ENCODE data around the gene TM9SF4.
"Not testable (repeated sequence)": the region's sequence is repeated elsewhere in the genome, so short reads cannot be mapped to it uniquely, and the experiment has no call there.

TM9SF4 gene

GRCh38 chr20:32089637-32090362 is 19.7 kb upstream of the TM9SF4 start:
- DNase-seq (ENCODE audit: low read depth in 2 of 2) = no peak

DNA sequence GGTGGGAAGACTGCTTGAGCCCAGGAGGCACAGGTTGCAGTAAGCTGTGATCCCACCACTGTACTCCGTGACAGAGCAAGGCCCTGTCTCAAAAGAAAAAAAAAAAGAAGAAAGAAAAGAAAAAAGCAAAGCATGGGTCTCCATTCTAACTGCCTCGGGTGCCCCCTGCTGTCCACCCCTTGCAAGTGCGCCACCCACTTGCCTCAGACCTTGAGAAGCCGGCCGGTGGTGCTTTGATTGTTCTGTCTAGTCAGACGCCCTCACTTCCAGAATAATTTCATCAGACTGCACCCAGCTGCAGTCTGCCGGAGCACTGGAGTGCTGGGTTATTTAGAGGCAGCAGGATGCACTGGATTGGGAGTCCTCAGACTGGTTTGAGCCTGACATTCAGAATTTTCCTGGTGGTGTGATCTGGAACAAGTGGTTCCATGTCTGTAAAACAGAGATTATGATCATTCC is 17.6 kb upstream of the TM9SF4 start:
- DNase-seq (ENCODE audit: low read depth in 2 of 2) = peak; percentile 49 to 60

DNA sequence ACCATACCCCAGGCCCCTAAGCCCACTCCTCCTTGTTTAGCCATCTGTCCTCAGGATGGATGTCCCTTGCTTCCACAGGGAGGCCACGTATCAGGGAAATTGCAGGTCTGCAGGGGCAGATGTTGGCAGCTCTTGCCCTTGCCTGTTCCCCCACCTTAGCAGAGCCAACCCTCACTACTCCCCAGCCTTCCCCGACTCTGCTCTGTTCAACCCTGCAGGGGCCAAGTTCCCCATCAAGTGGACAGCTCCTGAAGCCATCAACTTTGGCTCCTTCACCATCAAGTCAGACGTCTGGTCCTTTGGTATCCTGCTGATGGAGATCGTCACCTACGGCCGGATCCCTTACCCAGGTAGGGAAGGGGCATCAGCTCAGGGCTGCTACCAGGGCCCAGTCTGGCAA is 10.7 kb upstream of the TM9SF4 start:
- DNase-seq (ENCODE audit: low read depth in 2 of 2) = no peak

GRCh38 chr20:32108814-32109391 is 611 bp upstream of the TM9SF4 start:
- no peak for DNase-seq (ENCODE audit: low read depth in 2 of 2)

- peak in 1 of 2 experiments; percentile 1 for DNase-seq (ENCODE audit: low read depth in 2 of 2)
Observed at GRCh38 chr20:32110173-32110704, 725 bp downstream of the TM9SF4 start.

- no peak for DNase-seq (ENCODE audit: low read depth in 2 of 2)
Observed at GRCh38 chr20:32110727-32111126, 1.2 kb downstream of the TM9SF4 start.

GRCh38 chr20:32111156-32111686 is 1.7 kb downstream of the TM9SF4 start:
- no peak for DNase-seq (ENCODE audit: low read depth in 2 of 2)

DNA sequence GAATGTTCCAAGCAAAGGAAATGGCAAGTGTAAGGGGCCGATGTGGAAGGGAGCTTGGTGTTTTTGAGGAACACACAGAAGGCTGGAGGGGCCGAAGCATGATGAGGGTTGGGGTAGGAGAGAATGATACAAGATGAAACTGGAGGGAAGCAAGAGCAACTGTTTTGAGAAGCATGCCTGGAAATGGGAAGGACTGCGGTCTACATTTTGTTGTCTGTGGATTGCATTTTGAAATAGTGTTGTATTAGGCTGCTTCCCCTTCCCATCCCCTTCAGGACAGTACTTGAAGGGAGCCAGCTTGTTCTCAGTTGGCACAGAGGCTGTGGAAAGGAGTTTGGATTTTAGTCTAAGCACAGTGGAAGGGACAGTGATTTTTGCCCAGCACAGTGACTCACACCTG is 2.2 kb downstream of the TM9SF4 start:
- DNase-seq (ENCODE audit: low read depth in 2 of 2) = no peak

- no peak for DNase-seq (ENCODE audit: low read depth in 2 of 2)
Observed at GRCh38 chr20:32112841-32113240, 3.3 kb downstream of the TM9SF4 start.

GRCh38 chr20:32113591-32114260 is 4.2 kb downstream of the TM9SF4 start:
- DNase-seq (ENCODE audit: low read depth in 2 of 2) = no peak

DNA sequence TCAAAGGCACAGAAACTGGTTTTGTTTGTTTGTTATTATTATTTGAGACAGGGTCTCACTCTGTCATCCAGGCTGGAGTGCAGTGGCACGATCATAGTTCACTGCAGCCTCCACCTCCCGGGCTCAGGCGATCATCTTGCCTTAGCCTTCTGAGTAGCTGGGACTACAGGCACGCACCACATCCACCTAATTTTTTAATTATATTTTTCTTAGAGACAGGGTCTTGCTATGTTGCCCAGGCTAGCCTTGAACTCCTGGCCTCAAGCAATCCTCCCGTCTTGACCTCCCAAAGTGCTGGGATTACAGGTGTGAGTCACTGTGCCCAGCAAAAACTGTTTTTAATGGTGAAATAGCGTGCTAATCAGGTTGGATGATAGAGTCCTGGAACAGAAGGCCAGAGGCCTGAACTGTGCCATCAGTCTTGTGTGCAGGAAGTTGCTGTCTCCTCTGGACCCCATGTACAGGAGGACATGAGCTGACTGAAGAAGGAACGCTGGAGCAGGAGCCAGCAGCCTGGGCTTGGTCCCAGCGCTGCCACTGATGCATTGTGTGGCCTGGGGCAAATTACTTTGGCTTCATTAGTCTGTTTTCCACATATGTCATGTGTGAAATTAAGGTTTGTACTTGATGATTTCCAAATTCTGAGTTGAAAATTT is 4.9 kb downstream of the TM9SF4 start:
- DNase-seq (ENCODE audit: low read depth in 2 of 2) = no peak

- no peak for DNase-seq (ENCODE audit: low read depth in 2 of 2)
Observed at GRCh38 chr20:32115211-32115767, 5.8 kb downstream of the TM9SF4 start.

GRCh38 chr20:32116079-32116521 is 6.6 kb downstream of the TM9SF4 start:
- DNase-seq (ENCODE audit: low read depth in 2 of 2) = peak; percentile 23 to 25

- DNase-seq (ENCODE audit: low read depth in 2 of 2) = not testable (repeated sequence)
Observed at GRCh38 chr20:32116796-32117195, 7.3 kb downstream of the TM9SF4 start.

DNA sequence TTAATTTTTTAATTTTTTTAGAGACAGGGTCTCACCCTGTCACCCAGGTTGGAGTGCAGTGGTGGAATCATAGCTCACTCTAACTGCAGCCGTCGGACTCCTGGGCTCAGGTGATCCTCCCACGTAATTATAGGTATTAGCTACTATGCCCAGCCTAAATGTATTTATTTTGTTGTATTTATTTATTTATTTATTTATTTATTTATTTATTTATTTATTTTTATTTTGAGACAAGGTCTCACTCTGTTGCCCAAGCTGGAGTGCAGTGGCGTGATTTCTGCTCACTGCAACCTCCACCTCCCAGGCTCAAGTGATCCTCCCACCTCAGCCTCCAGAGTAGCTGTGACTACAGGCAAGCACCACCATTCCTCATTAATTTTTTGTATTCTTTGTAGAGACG is 8.9 kb downstream of the TM9SF4 start:
- not testable (repeated sequence) for DNase-seq (ENCODE audit: low read depth in 2 of 2)

- DNase-seq (ENCODE audit: low read depth in 2 of 2) = no peak
Observed at GRCh38 chr20:32119734-32120133, 10.2 kb downstream of the TM9SF4 start.

GRCh38 chr20:32121908-32122307 is 12.4 kb downstream of the TM9SF4 start:
- DNase-seq (ENCODE audit: low read depth in 2 of 2) = not testable (repeated sequence)

- DNase-seq (ENCODE audit: low read depth in 2 of 2) = no peak
Observed at GRCh38 chr20:32123088-32123487, 13.6 kb downstream of the TM9SF4 start.

- DNase-seq (ENCODE audit: low read depth in 2 of 2) = no peak
Observed at GRCh38 chr20:32124916-32125454, 15.5 kb downstream of the TM9SF4 start.

DNA sequence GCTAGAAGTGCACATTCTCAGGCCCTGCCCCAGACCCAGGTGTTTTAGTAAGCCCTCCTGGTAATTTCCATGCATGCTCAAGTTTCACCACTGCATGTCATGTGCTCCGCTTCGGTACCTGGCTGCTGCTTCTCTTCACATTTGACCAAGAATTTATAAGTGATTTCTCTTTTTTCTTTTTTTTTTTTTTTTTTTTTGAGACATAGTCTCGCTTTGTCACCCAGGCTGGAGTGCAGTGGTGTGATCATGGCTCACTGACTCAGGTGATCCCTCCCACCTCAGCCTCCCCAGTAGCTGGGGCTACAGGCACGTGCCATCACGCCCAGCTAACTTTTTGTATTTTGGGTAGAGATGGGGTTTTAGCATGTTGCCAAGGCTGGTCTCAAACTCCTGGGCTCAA is 16.0 kb downstream of the TM9SF4 start:
- DNase-seq (ENCODE audit: low read depth in 2 of 2) = no peak

DNA sequence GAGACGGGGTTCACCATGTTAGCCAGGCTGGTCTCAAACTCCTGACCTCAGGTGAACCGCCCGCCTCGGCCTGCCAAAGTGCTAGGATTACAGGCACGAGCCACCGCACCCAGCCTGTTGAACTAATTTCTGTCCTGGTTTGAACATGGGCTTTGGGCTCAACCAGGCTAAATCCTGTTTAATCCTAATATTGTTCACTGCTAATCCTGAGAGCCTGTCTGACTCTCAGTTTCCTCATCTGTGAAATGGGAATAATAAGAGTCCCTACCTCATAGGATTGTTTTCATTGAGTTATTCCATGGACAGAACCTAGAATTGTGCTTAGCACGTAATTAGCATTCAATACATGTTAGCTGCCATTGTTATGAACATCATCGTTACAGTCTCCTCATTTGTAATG is 17.4 kb downstream of the TM9SF4 start:
- no peak for DNase-seq (ENCODE audit: low read depth in 2 of 2)
